Measurements from ENCODE around the gene MEX3B.
"Not testable (repeated sequence)": the region's sequence is repeated elsewhere in the genome, so short reads cannot be mapped to it uniquely, and the experiment has no call there.

The MEX3B gene

DNA sequence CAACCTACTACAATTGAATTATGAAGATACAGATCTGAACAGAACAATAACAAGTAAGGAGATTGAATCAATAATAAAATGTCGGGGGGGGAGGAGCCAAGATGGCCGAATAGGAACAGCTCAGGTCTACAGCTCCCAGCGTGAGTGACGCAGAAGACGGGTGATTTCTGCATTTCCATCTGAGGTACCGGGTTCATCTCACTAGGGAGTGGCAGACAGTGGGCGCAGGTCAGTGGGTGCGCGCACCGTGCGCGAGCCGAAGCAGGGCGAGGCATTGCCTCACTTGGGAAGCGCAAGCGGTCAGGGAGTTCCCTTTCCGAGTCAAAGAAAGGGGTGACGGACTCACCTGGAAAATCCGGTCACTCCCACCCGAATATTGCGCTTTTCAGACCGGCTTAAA, 50.7 kb downstream of the MEX3B start:
- not testable (repeated sequence) for H3K4me1 Mint-ChIP-seq
- H3K9me3 Mint-ChIP-seq, result peaks cover 21% of the 10 kb centered on the region

DNA sequence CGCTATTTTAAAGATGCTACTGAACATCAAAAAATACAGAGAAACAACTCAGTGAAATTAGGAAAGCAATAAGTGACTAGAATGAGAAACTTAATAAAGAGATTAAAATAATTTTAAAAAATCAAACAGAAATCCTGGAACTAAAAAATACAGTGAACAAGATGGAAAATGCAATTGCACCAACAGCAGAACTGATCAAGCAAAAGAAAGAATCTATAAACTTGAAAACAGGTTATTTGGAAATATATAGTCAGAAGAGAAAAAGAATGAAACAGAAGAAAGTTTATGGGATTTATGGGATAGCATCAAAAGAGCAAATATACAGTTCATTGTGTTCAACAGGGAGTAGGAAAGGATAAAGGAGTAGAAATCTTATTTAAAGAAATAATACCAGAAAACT, 53.3 kb downstream of the MEX3B start:
- DNase-seq (no peak), ATAC-seq (no peak)
- Mint-ChIP-seq H3K36me3 (ENCODE audit: low read depth) (no peaks in the 10 kb centered on the region), H3K27ac (no peak overlapping the region), H3K9me3 (peaks cover 21% of the 10 kb centered on the region), H3K4me3 (no peak overlapping the region), H3K4me1 (no peaks in the 10 kb centered on the region), H3K27me3 (peaks cover 16% of the 10 kb centered on the region)

More for the DNA sequence above, 50.7 kb downstream of the MEX3B start:
- not testable (repeated sequence) for H3K27ac Mint-ChIP-seq; DNase-seq; H3K36me3 Mint-ChIP-seq (ENCODE audit: low read depth); ATAC-seq
- Mint-ChIP-seq H3K4me3 (peak overlapping the region; percentile 8), H3K27me3 (peaks cover 11% of the 10 kb centered on the region)

All from activated naive CD8-positive, alpha-beta T cell treated with anti-CD3 and anti-CD28 coated beads, Interleukin-2, amount 50 U/mL, for 24 hours (primary cell).